Stimulated activated CD4-positive, alpha-beta T cell treated with anti-CD3 and anti-CD28 coated beads, Interleukin-4, amount 100 ng/mL, for 4 hours (primary cell): ENCODE measurements around the gene ACACA.
"Not testable (repeated sequence)": the region's sequence is repeated elsewhere in the genome, so short reads cannot be mapped to it uniquely, and the experiment has no call there.

Experiments used
- DNase-seq, 2 experiments: peaks; one replicate each; pipeline ENCODE4 v3.0.0-alpha.2; 2020

The ACACA gene

GRCh38 chr17:37406635-37407461 is at the start of gene ACACA, which contains the start of gene TADA2A:
Gene ACACA, minus strand, starts transcription at chr17:37406836. Its CDS starts 537 bp downstream, at chr17:37406299.
Gene TADA2A, plus strand, starts transcription at chr17:37406886. Its CDS starts 4,480 bp downstream, at chr17:37411366.
- peak; percentile 58 to 75 for DNase-seq

GRCh38 chr17:37450112-37450511 is 43.5 kb upstream of the ACACA start:
- DNase-seq = no peak

- no peak for DNase-seq
Observed at GRCh38 chr17:37447641-37448040, 41.0 kb upstream of the ACACA start.

GRCh38 chr17:37446027-37446426 is 39.4 kb upstream of the ACACA start:
- no peak for DNase-seq

- not testable (repeated sequence) for DNase-seq
Observed at GRCh38 chr17:37441369-37442014, 34.9 kb upstream of the ACACA start.

GRCh38 chr17:37440424-37440823 is 33.8 kb upstream of the ACACA start:
- no peak for DNase-seq

GRCh38 chr17:37438141-37438540 is 31.5 kb upstream of the ACACA start:
- no peak for DNase-seq

GRCh38 chr17:37432671-37433070 is 26.0 kb upstream of the ACACA start:
- DNase-seq = no peak

- DNase-seq = no peak
Observed at GRCh38 chr17:37430051-37430627, 23.5 kb upstream of the ACACA start.

- DNase-seq = no peak
Observed at GRCh38 chr17:37429453-37429852, 22.8 kb upstream of the ACACA start.

- DNase-seq = no peak
Observed at GRCh38 chr17:37429039-37429438, 22.4 kb upstream of the ACACA start.

GRCh38 chr17:37425268-37425667 is 18.6 kb upstream of the ACACA start:
- DNase-seq = no peak

- DNase-seq = no peak
Observed at GRCh38 chr17:37422971-37423625, 16.5 kb upstream of the ACACA start.

- DNase-seq = no peak
Observed at GRCh38 chr17:37417852-37418251, 11.2 kb upstream of the ACACA start.

- no peak for DNase-seq
Observed at GRCh38 chr17:37413875-37414519, 7.4 kb upstream of the ACACA start.

GRCh38 chr17:37410357-37410756 is 3.7 kb upstream of the ACACA start:
- DNase-seq = no peak

GRCh38 chr17:37408145-37408479 is 1.5 kb upstream of the ACACA start:
- DNase-seq = not testable (repeated sequence)

- no peak for DNase-seq
Observed at GRCh38 chr17:37405955-37406634, 541 bp downstream of the ACACA start.

- not testable (repeated sequence) for DNase-seq
Observed at GRCh38 chr17:37405522-37405921, 1.1 kb downstream of the ACACA start.

GRCh38 chr17:37400505-37400904 is 6.1 kb downstream of the ACACA start:
- no peak for DNase-seq

- DNase-seq = no peak
Observed at GRCh38 chr17:37399265-37399803, 7.3 kb downstream of the ACACA start.

- no peak for DNase-seq
Observed at GRCh38 chr17:37393352-37393751, 13.3 kb downstream of the ACACA start.
